HG03280 (cell line): ENCODE data around the gene EVPL.
"Not testable (repeated sequence)": the region's sequence is repeated elsewhere in the genome, so short reads cannot be mapped to it uniquely, and the experiment has no call there.

Experiments
- ATAC-seq: cut with Tn5 transposase; IDR thresholded peaks from one replicate; pipeline ENCODE4 v1.9.1; 2021; ENCODE audit warnings: mild to moderate bottlenecking, moderate library complexity; ENCODE audit not compliant: unreplicated experiment

The EVPL gene

GRCh38 chr17:76027159-76027839, at the start of gene EVPL:
Gene EVPL, minus strand, starts transcription at chr17:76027306. Its CDS starts 108 bp downstream, at chr17:76027198.
- no peak for ATAC-seq

DNA sequence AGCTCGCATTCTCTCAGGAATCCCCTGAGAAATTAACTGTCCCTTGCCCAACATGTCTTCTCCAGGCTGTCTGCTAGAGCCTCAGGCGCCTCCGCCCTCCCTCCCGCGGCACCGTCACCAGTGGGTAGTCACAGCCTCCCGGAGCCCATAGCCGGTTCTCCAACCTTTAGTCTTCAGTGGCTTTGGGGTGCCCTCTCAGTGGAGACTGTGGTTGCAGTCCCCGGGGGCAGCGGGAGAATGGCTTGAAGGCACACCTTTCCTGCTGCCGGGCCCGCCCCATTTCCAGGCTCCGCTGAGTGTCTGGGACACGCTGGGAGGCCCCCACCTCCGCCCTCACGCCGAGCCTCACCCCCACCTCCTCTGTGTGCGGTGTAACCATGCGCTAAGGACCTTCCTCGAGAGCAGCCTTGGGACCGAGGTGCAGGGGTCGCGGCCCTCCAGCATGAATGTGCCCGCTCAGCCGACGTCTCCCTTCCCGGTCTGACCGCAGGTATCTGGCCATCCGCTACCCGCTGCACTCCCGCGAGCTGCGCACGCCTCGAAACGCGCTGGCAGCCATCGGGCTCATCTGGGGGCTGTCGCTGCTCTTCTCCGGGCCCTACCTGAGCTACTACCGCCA, 49.1 kb upstream of the EVPL start:
- no peak for ATAC-seq

- ATAC-seq = no peak
Observed at GRCh38 chr17:76075364-76076145, 48.4 kb upstream of the EVPL start.

DNA sequence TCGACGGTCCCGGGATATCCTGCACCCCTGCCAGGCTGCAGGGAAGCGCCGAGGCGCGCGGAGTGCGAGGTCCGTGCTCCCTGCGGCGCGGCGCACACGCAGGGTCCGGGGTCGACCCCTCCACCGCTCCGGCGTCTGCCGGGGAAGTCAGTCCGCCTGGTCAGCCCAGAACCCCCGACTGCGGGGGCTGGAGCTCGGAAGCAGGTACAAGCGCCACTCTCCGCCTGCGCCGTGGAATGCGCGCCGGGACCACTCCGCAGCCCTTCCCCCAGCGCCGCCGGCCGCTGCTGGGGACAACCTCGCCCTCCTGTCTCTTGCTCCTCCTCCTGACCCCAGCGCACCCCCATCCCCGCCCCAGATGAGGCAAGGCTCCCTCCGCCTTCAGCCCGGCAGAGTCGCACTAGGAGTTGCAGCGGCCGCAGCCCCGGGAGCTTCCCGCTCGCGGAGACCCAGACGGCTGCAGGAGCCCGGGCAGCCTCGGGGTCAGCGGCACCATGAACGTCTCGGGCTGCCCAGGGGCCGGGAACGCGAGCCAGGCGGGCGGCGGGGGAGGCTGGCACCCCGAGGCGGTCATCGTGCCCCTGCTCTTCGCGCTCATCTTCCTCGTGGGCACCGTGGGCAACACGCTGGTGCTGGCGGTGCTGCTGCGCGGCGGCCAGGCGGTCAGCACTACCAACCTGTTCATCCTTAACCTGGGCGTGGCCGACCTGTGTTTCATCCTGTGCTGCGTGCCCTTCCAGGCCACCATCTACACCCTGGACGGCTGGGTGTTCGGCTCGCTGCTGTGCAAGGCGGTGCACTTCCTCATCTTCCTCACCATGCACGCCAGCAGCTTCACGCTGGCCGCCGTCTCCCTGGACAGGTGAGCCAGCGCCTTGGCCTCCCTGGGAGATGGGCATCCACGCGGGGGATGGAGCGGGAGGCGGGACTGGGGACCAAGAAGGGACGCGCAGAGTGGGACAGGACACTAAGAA, 47.6 kb upstream of the EVPL start, which contains the start of gene GALR2:
Gene GALR2, plus strand, starts transcription at position 392 of the 974 bp plus-strand sequence. Its CDS starts 103 bp downstream, at position 495.
- ATAC-seq = no peak

DNA sequence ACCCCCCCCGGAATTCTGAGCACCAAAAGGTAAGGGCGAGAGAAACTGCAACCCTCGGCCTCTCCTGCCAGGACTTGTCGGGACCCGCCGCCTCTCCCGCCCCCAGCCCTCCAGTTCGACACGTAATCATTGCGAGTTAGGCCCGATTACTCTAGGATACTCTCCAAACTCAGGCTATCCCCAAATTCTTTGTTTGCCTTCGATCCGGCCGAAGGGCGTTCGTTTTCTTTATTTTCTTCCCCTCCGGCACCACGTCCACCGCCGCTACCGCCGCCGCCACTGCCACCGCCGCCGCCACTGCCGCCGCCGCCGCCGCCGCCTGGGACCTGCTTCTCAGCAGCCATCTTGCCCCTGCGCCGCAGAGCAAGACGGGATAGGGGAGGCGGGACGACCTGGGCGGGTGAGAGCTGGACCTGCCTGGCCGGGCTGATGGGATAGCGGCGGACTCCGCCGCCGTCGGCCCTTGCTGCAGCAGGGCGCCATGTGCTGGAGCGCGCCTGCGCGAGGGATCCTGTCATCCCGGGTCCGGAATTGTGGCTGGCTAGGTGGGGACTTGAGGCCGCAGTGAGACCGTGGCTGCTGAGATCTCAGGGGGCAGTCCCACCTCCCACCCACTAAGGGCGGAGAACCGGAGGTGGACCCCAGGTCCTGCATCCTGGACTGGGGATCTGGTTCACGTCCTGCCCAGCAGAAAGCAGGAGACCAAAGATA, 45.2 kb upstream of the EVPL start, which contains the start of gene SRP68:
Gene SRP68, minus strand, starts transcription at position 370 of the 711 bp plus-strand sequence. Its CDS starts 26 bp downstream, at position 344.
- peak; percentile 88 for ATAC-seq

- ATAC-seq = peak; percentile 16
Observed at GRCh38 chr17:76071531-76072147, 44.5 kb upstream of the EVPL start.

GRCh38 chr17:76065775-76066174, 38.7 kb upstream of the EVPL start:
- no peak for ATAC-seq

GRCh38 chr17:76063875-76064546, 36.9 kb upstream of the EVPL start:
- ATAC-seq = no peak

DNA sequence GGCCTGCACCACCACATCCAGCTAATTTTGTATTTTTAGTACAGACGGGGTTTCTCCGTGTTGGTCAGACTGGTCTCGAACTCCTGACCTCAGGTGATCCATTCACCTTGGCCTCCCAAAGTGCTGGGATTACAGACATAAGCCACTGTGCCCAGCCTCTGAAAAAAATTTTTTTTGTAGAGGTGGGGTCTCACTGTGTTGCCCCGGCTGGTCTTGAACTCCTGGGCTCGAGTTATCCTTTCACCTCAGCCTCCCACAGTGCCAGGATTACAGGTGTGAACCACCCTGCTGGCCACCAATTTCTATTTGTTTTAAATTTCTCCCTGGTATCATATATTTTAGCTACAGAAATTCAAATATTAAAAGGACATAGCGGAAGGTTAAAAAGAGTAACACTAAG, 31.2 kb upstream of the EVPL start:
- not testable (repeated sequence) for ATAC-seq

DNA sequence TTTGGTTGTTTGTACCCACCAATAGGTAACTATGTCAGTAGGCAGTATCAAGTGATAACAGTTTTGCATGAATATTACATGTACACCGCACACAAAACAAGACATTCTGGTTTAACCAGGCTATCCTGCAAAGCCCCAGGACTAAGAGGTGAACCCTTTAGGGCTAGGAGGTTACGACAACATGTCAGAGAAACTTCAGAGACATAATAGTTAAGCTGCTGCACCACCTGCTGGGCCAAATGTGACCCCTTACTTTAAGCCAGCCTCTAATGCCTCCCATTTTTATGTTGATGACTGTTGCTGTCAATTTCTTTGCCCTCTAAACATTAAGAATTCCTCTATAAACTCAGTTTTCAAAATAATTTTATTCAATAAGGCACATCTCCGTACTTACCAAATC, 29.8 kb upstream of the EVPL start:
- no peak for ATAC-seq

DNA sequence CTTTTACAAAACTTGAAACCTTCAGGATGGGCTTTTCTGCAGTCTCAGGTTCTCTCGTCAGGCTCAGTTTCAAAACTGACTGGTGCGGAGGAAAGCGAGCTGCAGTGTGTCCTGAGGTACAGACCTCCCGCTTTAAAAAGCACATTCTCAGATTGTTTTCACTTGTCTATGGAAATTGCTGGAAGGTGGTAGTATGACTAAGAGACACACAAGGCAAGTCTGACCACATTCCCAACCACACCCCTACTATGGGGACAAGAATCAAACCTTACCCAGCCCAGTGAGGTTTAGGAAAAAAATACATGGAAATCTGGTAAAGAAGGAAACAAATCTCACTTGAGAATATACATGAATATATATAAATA, 27.0 kb upstream of the EVPL start:
- ATAC-seq = no peak

GRCh38 chr17:76053246-76054111, 26.4 kb upstream of the EVPL start:
- ATAC-seq = no peak

GRCh38 chr17:76051561-76051960, 24.5 kb upstream of the EVPL start:
- ATAC-seq = no peak

- no peak for ATAC-seq
Observed at GRCh38 chr17:76050538-76051467, 23.7 kb upstream of the EVPL start.

DNA sequence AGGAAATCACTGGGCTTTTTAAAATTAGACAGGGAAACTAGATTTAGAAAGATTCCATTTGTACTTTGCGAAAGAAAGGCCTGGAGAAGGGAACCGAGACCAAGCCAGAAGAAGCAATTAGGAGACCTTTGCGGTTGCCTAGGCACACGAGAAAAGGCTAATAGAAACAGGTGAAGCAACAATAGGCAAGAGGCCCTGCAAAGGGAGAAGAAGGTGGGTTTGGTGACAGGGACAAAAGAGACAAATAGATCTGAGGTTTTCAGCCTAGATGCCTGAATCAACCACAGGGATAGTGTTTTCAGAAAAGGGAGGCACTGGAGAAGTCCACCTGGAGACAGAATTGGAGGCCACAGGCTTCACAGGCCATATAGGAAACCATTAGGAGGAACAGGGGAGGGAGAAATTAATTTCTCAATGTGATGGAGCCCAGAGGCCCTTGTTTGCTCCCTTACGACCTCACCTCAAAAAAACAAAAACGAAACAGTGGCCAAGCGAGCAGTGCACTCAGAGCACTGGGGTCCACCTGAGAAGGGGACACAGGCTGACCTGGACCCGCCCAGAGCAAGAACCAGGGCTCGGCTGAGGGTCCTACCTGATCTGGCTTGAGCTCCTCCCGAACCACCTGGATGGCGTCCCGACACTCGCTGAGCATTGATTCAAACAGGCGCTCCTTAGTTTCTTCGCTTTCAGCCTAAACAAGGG, 22.9 kb upstream of the EVPL start:
- ATAC-seq = no peak

GRCh38 chr17:76049239-76049638, 22.1 kb upstream of the EVPL start:
- ATAC-seq = no peak
